Breast epithelium (tissue), 4 donors: ENCODE data around the gene BTBD6. TPM values are rescaled to one million over a fixed set of nuclear protein-coding genes. Genes with fewer than 3 reads are reported as not detected.

Experiments used
- DNase-seq, 2 donors: peaks; one replicate each; pipeline ENCODE4 v3.0.0-alpha.2; 2019; ENCODE audit warnings: low spot score in 2 of 2
- H3K27ac ChIP-seq, 2 donors: fragments of 200-600 bp; sonication (generic) in 1 of 2; one replicate each; pipeline ENCODE4 v1.5.1; 2016 to 2019; ENCODE audit warnings: mild to moderate bottlenecking in 1 of 2
- H3K27me3 ChIP-seq, 2 donors: fragments of 200-600 bp; sonication (generic) in 1 of 2; one replicate each; pipeline versions ENCODE4 v1.5.1 to v1.6.0; 2017 to 2019; ENCODE audit warnings: control low read depth in 1 of 2, mild to moderate bottlenecking in 1 of 2
- H3K36me3 ChIP-seq: fragments of 200-600 bp; one replicate; pipeline ENCODE4 v1.5.1; 2019
- H3K4me1 ChIP-seq, 2 donors: fragments of 200-600 bp; sonication (generic); one replicate each; pipeline ENCODE4 v1.5.1; 2016 to 2019; ENCODE audit warnings: control low read depth in 1 of 2
- H3K4me3 ChIP-seq, 3 donors: fragments of 200-600 bp; sonication (generic); 1 replicate in 2 of 3; 2 replicates in 1 of 3; pipeline ENCODE4 v1.5.1; 2016 to 2019; ENCODE audit warnings: mild to moderate bottlenecking in 3 of 3, moderate library complexity in 2 of 3
- H3K9me3 ChIP-seq, 2 donors: fragments of 200-600 bp; sonication (generic) in 1 of 2; one replicate each; pipeline ENCODE4 v1.5.1; 2016 to 2019; ENCODE audit warnings: control low read depth in 1 of 2
- CTCF ChIP-seq, 3 donors: fragments of 450-650 bp; IDR thresholded peaks; one replicate each; pipeline ENCODE4 v1.5.1; 2016 to 2017; ENCODE audit warnings: antibody characterized with exemption in 3 of 3, mild to moderate bottlenecking in 3 of 3, moderate library complexity in 3 of 3
- POLR2A ChIP-seq: fragments of 450-650 bp; IDR thresholded peaks from one replicate; pipeline ENCODE4 v1.6.1; 2016; ENCODE audit warnings: antibody characterized with exemption, mild to moderate bottlenecking, moderate library complexity
- POLR2AphosphoS5 ChIP-seq, 3 donors: sonication (generic); formaldehyde crosslinking; IDR thresholded peaks; one replicate each; pipeline ENCODE4 v1.6.1; 2017; ENCODE audit warnings: antibody characterized with exemption in 3 of 3
- intact Hi-C: fragments of 100-400 bp; cut with DNase I; formaldehyde crosslinking; loops from one replicate; pipeline ENCODE4 v1.15.1; 2023; ENCODE audit warnings: low total_unique reads
- total RNA-seq, 3 donors: library from RNA; depleted of rRNA; stranded (reverse); fragments of >200 nt; gene quantifications; one replicate each; pipeline ENCODE4 v1.1.0, GENCODE V29; 2016

The BTBD6 gene
- total RNA-seq, 3 donors from 2014 or later = 37.0 to 86.1 (median 41.0) TPM

DNA sequence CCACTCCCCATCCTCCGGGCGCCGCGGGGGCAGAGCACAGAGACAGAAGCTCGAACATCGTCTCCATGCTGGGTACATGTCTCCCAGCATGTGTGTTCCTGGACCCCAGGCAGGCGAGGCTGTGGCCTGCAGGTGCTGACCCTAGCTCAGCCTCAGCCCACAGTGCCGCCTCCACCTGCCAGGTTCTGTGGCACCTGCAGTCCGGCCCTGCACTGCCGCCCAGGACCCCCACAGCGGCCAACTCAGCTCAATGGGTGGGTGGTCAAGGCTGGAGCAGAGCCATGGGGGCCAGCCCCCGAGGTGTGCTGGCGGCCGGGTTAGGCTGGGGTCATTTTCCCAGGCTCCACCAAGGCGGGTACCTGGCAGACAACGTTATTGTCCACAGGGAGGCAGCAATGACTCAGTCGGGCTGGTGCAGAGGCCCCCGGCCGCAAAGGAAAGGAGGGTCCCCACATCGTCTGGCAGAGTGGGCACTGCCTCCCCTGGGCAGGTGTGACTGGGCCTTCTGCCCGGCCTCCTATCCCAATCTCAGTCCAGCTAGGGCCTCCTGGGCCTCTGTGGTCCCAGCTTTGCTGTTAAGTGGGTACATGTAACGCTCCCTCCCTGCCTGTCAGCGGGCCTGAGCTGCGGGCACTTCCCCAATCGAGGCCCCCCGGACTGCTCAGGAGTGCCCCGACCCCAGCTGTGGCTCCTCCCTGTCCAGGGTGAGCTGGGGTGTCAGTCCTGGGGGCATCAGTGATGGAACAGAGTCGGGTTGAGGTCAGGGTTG lies 47.0 kb upstream of the BTBD6 start:
- intact Hi-C loops = no loop called here
- Histone ChIP-seq H3K4me1 (peaks cover 4 to 25% of the 10 kb centered on the region in 2 donors), H3K36me3 (no peaks in the 10 kb centered on the region), H3K27me3 (peaks cover 4 to 52% of the 10 kb centered on the region in 2 donors), H3K9me3 (no peaks in the 10 kb centered on the region), H3K4me3 (no peak overlapping the region), H3K27ac (peak overlapping the region in 1 of 2 donors; percentile 14)
- TF ChIP-seq POLR2AphosphoS5 (IDR thresholded peaks at IDR 0.05) (no peak), POLR2A (no peak), CTCF (IDR thresholded peaks at IDR 0.05) (no peak)
- no peak for DNase-seq

GRCh38 chr14:105201925-105202513 lies 46.3 kb upstream of the BTBD6 start:
- intact Hi-C loops = no loop called here
- no peak for DNase-seq
- Histone ChIP-seq H3K27me3 (peaks cover 0 to 46% of the 10 kb centered on the region in 2 donors), H3K4me3 (no peak overlapping the region), H3K36me3 (no peaks in the 10 kb centered on the region), H3K4me1 (peaks cover 0 to 19% of the 10 kb centered on the region in 2 donors), H3K9me3 (no peaks in the 10 kb centered on the region), H3K27ac (peak overlapping the region in 1 of 2 donors; percentile 14)
- TF ChIP-seq CTCF (IDR thresholded peaks at IDR 0.05) (no peak), POLR2A (no peak), POLR2AphosphoS5 (IDR thresholded peaks at IDR 0.05) (no peak)

DNA sequence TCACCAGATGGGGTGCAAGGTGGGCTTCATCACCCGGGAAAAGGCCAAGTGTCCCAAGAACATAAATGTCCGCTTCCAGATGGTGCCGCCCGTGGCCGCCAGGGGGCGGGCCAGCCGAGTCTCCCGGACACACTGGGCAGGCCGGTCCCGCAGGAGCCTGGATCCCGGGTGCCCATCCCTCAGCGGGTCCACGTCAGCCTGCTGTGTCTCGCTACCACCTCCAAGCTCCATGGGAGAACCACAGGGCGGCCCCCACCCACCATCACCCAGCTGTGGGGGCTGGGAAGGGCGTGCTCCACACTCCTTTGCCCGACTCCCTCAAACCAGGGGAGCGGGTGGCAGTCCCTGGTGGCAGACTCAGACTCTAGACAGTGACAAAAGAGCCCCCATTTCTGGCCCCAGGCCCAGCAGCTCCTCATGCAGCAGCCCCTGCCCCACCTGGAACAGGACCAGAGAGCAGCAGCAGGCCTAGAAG lies 45.2 kb upstream of the BTBD6 start:
- Histone ChIP-seq H3K27ac (no peak overlapping the region), H3K27me3 (peaks cover 0 to 37% of the 10 kb centered on the region in 2 donors), H3K4me3 (no peak overlapping the region), H3K4me1 (peaks cover 0 to 15% of the 10 kb centered on the region in 2 donors), H3K9me3 (no peaks in the 10 kb centered on the region), H3K36me3 (no peaks in the 10 kb centered on the region)
- DNase-seq = peak; percentile 56 to 86
- TF ChIP-seq POLR2A (no peak), CTCF (IDR thresholded peaks at IDR 0.05) (peak; percentile 78 to 91 (median 87))
- intact Hi-C loops = no loop called here

DNA sequence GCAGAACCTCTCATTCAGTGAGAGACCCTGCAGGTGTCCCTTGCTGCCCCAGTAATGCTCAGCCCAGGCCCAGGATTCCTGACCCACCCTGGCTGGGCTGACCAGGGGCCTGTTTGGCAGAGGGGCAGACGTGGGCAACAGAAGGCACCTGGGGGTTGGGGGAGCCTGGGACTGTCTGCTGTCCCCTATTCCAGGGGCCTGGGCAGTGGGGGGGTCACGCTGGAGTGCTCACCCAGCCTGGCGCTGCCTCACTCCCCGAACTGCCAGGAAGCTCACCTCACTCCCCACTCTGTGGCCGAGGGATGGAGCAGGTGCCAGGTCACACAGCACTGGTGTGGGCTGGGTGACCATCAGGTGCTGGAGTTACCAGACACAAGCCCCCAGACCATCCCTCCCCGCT lies 44.6 kb upstream of the BTBD6 start:
- intact Hi-C loops = no loop called here
- Histone ChIP-seq H3K27me3 (peaks cover 0 to 36% of the 10 kb centered on the region in 2 donors), H3K27ac (peak overlapping the region in 1 of 2 donors; percentile 19), H3K4me3 (no peak overlapping the region), H3K9me3 (no peaks in the 10 kb centered on the region), H3K4me1 (peaks cover 0 to 15% of the 10 kb centered on the region in 2 donors), H3K36me3 (no peaks in the 10 kb centered on the region)
- TF ChIP-seq CTCF (IDR thresholded peaks at IDR 0.05) (no peak), POLR2A (no peak), POLR2AphosphoS5 (IDR thresholded peaks at IDR 0.05) (no peak)
- DNase-seq = no peak
